Fibroblast of villous mesenchyme (primary cell): ENCODE data around the gene PAX7. TPM values are rescaled to one million over a fixed set of nuclear protein-coding genes. Genes with fewer than 3 reads are reported as not detected.

ENCODE experiments used
- DNase-seq: peaks from one replicate; pipeline ENCODE4 v3.0.0-alpha.2; 2010; ENCODE audit warnings: low read depth
- H3K4me3 ChIP-seq: 2 replicates; pipeline ENCODE4 v1.5.1; 2011; ENCODE audit warnings: low read depth, mild to moderate bottlenecking, low read length
- CTCF ChIP-seq: IDR thresholded peaks from 2 replicates; pipeline ENCODE4 v1.5.1; 2012; ENCODE audit warnings: low read depth, mild to moderate bottlenecking, low read length; ENCODE audit not compliant: insufficient read depth
- total RNA-seq: library from RNA; depleted of rRNA; stranded (reverse); fragments of >200 nt; gene quantifications from 2 replicates; pipeline ENCODE4 v1.2.3, GENCODE V29; 2012

PAX7 gene
- total RNA-seq, 1 donor = not detected

GRCh38 chr1:18714404-18715175 lies 83.9 kb downstream of the PAX7 start:
- no peak for TF ChIP-seq CTCF
- no peak for DNase-seq
- no peak overlapping the region for H3K4me3 ChIP-seq

DNA sequence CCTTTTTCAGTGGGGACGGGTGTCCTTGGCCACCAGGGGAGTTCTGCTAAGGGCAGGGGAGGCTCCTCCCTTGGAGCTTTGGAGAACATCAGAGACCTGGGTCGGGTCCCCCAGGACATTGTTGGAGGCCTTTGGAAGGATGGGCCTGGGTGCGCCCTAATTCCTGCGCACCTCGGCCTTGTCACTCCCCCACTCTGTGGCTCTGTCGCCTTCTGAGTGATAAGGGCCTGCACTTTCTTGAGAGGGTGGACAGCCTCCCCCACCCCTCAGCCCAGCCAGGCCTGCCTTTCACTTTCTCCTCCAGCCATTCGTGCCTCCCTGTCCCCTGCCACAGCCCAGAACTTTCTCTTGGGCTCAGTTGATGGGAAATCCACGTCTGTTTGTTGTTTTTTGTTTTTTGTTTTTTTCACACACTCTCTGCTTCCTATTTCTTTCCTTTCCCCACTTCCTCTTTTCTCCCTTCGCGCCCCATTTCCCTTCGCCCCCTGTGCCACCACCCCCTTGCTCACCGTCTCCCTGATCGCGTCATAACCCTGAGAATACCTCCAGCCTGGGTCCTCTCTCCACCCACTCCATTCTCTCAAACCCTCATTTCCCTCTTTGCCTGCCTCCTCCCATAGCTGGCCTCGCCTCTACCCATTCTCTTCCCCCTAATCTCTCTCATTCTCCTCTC lies 85.6 kb downstream of the PAX7 start:
- H3K4me3 ChIP-seq = no peak overlapping the region
- TF ChIP-seq CTCF = no peak
- no peak for DNase-seq

GRCh38 chr1:18716785-18717678 lies 86.4 kb downstream of the PAX7 start:
- no peak for DNase-seq
- no peak overlapping the region for H3K4me3 ChIP-seq
- TF ChIP-seq CTCF = no peak

- H3K4me3 ChIP-seq = no peak overlapping the region
- no peak for DNase-seq
- no peak for TF ChIP-seq CTCF
Observed at GRCh38 chr1:18719786-18720451, 89.3 kb downstream of the PAX7 start.

GRCh38 chr1:18721041-18721440 lies 90.4 kb downstream of the PAX7 start:
- DNase-seq = no peak
- no peak for TF ChIP-seq CTCF
- H3K4me3 ChIP-seq = no peak overlapping the region

- DNase-seq = no peak
- no peak overlapping the region for H3K4me3 ChIP-seq
- no peak for TF ChIP-seq CTCF
Observed at GRCh38 chr1:18721776-18722175, 91.1 kb downstream of the PAX7 start.
